Right lobe of liver (tissue), 6 donors: Measurements from ENCODE around the gene CD58. TPM values are rescaled to one million over a fixed set of nuclear protein-coding genes. Genes with fewer than 3 reads are reported as not detected.
A peak's percentile ranks its signal among the peaks of the same experiment; 100 is the strongest.

ENCODE experiments used
- ATAC-seq, 4 donors: fragments of 200-7000 bp; cut with Tn5 transposase; one replicate each; pipeline ENCODE4 v1.9.1; 2020; ENCODE audit warnings: mild to moderate bottlenecking in 4 of 4, moderate library complexity in 4 of 4
- DNase-seq, 3 donors: peaks; one replicate each; pipeline ENCODE4 v3.0.0-alpha.2; 2020
- H3K27ac ChIP-seq, 3 donors: fragments of 200-600 bp; one replicate each; pipeline ENCODE4 v1.8.0; 2022
- H3K27me3 ChIP-seq, 2 donors: fragments of 200-600 bp; one replicate each; pipeline ENCODE4 v1.8.0; 2022
- H3K36me3 ChIP-seq, 4 donors: fragments of 200-600 bp; sonication (generic) in 1 of 4; one replicate each; pipeline versions ENCODE4 v1.5.1 to v1.8.0; 2017 to 2022; ENCODE audit warnings: control low read depth in 1 of 4
- H3K4me1 ChIP-seq, 4 donors: fragments of 200-600 bp; sonication (generic) in 1 of 4; one replicate each; pipeline versions ENCODE4 v1.5.1 to v1.8.0; 2017 to 2022; ENCODE audit warnings: control low read depth in 1 of 4
- H3K4me3 ChIP-seq, 3 donors: fragments of 200-600 bp; one replicate each; pipeline ENCODE4 v1.8.0; 2022
- H3K9me3 ChIP-seq, 4 donors: fragments of 200-600 bp; sonication (generic) in 1 of 4; one replicate each; pipeline versions ENCODE4 v1.5.1 to v1.8.0; 2017 to 2022; ENCODE audit warnings: control low read depth in 1 of 4
- CTCF ChIP-seq, 4 donors: fragments of 200-600 bp in 3 of 4; fragments of 450-650 bp in 1 of 4; IDR thresholded peaks; one replicate each; pipeline versions ENCODE4 v1.5.1 to v1.8.0; 2016 to 2022; ENCODE audit warnings: antibody characterized with exemption in 4 of 4, mild to moderate bottlenecking in 2 of 4
- POLR2A ChIP-seq: fragments of 450-650 bp; IDR thresholded peaks from one replicate; pipeline ENCODE4 v1.6.1; 2017; ENCODE audit warnings: antibody characterized with exemption, mild to moderate bottlenecking
- WGBS: methylation state at CpG from one replicate; pipeline ENCODE4 v1.1.6; 2018; ENCODE audit warnings: low coverage, low lambda C conversion rate; ENCODE audit not compliant: insufficient coverage; ENCODE audit errors: missing lambda C conversion rate; 5-methylcytosine and 5-hydroxymethylcytosine counted together
- intact Hi-C, 2 donors: fragments of 100-400 bp; cut with DNase I; formaldehyde crosslinking; loops; one replicate each; pipeline versions ENCODE4 v1.11.2 to v1.14.1; 2022
- total RNA-seq, 6 experiments: library from RNA; depleted of rRNA in 2 of 6; stranded (reverse); fragments of >200 nt in 2 of 6; fragmentation: NEBNext Ultra II Directional in 3 of 6; extraction: Animal tissue kit (Norgen Biotek cat#: 25700) in 3 of 6; gene quantifications; one replicate each; pipeline versions ENCODE4 v1.1.0 to v1.2.4, GENCODE V29; 2016 to 2023
- donor health status: DM: no; HTN: yes; CAD: no.
- donor health status: DM: no; HTN: no; CAD: no.
- donor health status: DM: no; HTN: no; CAD: no.
- donor health status: DM: no; HTN: yes; CAD: no.
- donor health status: DM: no; HTN: yes; CAD: no.

CD58 gene
- total RNA-seq, 6 experiments from 2014 or later, result 3.5 to 13.8 (median 7.5) TPM

- Histone ChIP-seq H3K36me3 (no peaks in the 10 kb centered on the region), H3K9me3 (no peaks in the 10 kb centered on the region), H3K4me1 (peaks cover 0 to 56% (median 21%) of the 10 kb centered on the region in 4 donors), H3K27me3 (no peaks in the 10 kb centered on the region), H3K4me3 (no peak overlapping the region), H3K27ac (peak overlapping the region in 1 of 3 donors; percentile 42)
- intact Hi-C loops, result no loop called here
- ATAC-seq (no peak), DNase-seq (no peak)
- no peak for TF ChIP-seq CTCF (IDR thresholded peaks at IDR 0.05)
- TF ChIP-seq POLR2A, result no peak
- WGBS, result 100% methylated on average over 1 of the region's 7 CpGs
Observed at GRCh38 chr1:116493036-116493435, 77.8 kb downstream of the CD58 start.

GRCh38 chr1:116492358-116492811 lies 78.4 kb downstream of the CD58 start:
- peaks cover 0 to 49% (median 18%) of the 10 kb centered on the region in 4 donors for H3K4me1 ChIP-seq
- TF ChIP-seq CTCF (IDR thresholded peaks at IDR 0.05) (no peak), POLR2A (no peak)
- intact Hi-C loops, result no loop called here
- ATAC-seq (no peak), DNase-seq (no peak)
- H3K4me3 ChIP-seq, result no peak overlapping the region
- H3K27me3 ChIP-seq, result no peaks in the 10 kb centered on the region
- H3K9me3 ChIP-seq, result no peaks in the 10 kb centered on the region
- WGBS, result 71% methylated on average over 4 of the region's 4 CpGs
- no peaks in the 10 kb centered on the region for H3K36me3 ChIP-seq
- H3K27ac ChIP-seq, result no peak overlapping the region

DNA sequence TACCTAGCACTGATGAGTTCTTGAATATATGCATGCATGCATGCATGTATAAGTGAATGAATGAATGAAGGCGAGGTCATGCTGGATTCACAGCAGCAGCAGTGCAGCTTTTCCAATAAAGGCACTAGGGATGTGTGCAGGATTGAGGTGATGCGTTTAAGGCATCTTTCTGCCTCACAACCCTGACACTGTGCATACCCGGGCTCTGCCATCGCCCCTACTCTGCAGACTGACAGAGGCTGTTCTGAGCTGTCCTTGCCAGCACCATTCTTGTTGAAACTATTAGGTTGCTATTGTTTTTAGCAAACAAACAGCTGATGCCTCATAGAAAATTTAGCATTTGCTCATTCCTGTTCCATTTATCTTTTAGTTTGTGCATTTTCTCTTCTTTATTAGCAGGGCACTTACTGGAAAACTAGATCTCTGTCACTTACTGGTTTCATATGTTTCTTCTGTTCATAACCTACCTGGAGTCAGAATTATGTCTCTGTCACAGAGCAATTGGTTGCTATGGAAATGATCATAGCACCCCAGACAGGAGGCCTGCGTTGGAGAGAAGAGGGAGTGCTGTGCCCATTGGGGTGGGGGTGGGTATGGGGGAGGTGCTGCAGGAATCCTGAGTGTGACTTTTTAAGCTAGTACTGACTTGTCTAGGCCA lies 79.0 kb downstream of the CD58 start:
- intact Hi-C loops, result no loop called here
- Histone ChIP-seq H3K27ac (no peak overlapping the region), H3K4me1 (peaks cover 0 to 46% (median 15%) of the 10 kb centered on the region in 4 donors), H3K4me3 (no peak overlapping the region), H3K36me3 (no peaks in the 10 kb centered on the region), H3K27me3 (no peaks in the 10 kb centered on the region), H3K9me3 (no peaks in the 10 kb centered on the region)
- TF ChIP-seq POLR2A (no peak), CTCF (IDR thresholded peaks at IDR 0.05) (no peak)
- no peak for DNase-seq
- 81% methylated on average over 5 of the region's 5 CpGs for WGBS
- no peak for ATAC-seq

DNA sequence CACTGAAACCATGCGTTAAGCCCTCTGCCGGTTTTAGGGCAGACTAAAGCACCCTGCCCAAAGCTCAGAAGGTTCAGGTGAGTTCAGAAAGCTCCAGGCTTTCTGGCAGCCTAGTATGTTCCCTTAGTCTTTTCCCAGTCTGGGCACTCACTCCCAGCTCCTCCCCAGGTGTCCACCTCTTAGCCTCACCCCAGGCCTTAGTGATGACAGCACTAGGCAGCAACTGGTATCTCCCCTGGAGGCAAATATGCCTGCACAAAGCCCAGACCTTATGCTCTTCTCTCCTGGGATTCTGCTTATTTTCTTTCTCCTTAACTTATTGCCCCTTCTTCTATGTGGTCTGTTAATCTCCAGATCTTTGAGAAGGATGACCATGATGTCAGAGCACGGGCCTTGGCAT lies 80.2 kb downstream of the CD58 start:
- H3K27me3 ChIP-seq, result no peaks in the 10 kb centered on the region
- 100% methylated on average over 1 of the region's 3 CpGs for WGBS
- intact Hi-C loops, result no loop called here
- no peak overlapping the region for H3K27ac ChIP-seq
- H3K4me3 ChIP-seq, result no peak overlapping the region
- H3K9me3 ChIP-seq, result no peaks in the 10 kb centered on the region
- no peaks in the 10 kb centered on the region for H3K36me3 ChIP-seq
- no peak for TF ChIP-seq CTCF (IDR thresholded peaks at IDR 0.05)
- TF ChIP-seq POLR2A, result no peak
- ATAC-seq, result peak in 1 of 4 donors; percentile 13
- no peak for DNase-seq
- peaks cover 0 to 34% (median 9%) of the 10 kb centered on the region in 4 donors for H3K4me1 ChIP-seq
